Central memory CD8-positive, alpha-beta T cell (primary cell): ENCODE measurements around the gene TRIM32.

Experiments used
- ATAC-seq: fragments of 150-1000 bp; cut with Tn5 transposase; replicated peaks from 2 replicates; pipeline ENCODE4 v1.10.0; 2022; ENCODE audit warnings: mild to moderate bottlenecking, moderate FRiP score, moderate number of reproducible peaks; ENCODE audit not compliant: poor library complexity, severe bottlenecking; ENCODE audit errors: extremely low read depth
- DNase-seq, 2 donors: peaks; one replicate each; pipeline ENCODE4 v3.0.0; 2021; ENCODE audit warnings: low spot score in 2 of 2
- H3K27ac Mint-ChIP-seq: one replicate; pipeline ENCODE4 v1.8.0; 2022; ENCODE audit warnings: low read depth, mild to moderate bottlenecking, moderate library complexity, mixed read lengths
- H3K27me3 Mint-ChIP-seq: one replicate; pipeline ENCODE4 v1.8.0; 2022; ENCODE audit warnings: mixed read lengths
- H3K36me3 Mint-ChIP-seq: one replicate; pipeline ENCODE4 v1.8.0; 2022; ENCODE audit warnings: mild to moderate bottlenecking, moderate library complexity, mixed read lengths; ENCODE audit not compliant: insufficient read depth
- H3K4me1 Mint-ChIP-seq: one replicate; pipeline ENCODE4 v1.8.0; 2022; ENCODE audit warnings: mixed read lengths
- H3K4me3 Mint-ChIP-seq: one replicate; pipeline ENCODE4 v1.8.0; 2022; ENCODE audit warnings: mild to moderate bottlenecking, moderate library complexity, mixed read lengths
- H3K9me3 Mint-ChIP-seq: one replicate; pipeline ENCODE4 v1.8.0; 2022; ENCODE audit warnings: mixed read lengths

Gene TRIM32

GRCh38 chr9:116658265-116658664 is 28.8 kb upstream of the TRIM32 start:
- no peak for DNase-seq
- H3K27me3 Mint-ChIP-seq = no peaks in the 10 kb centered on the region
- peaks cover 2% of the 10 kb centered on the region for H3K36me3 Mint-ChIP-seq
- no peak overlapping the region for H3K4me3 Mint-ChIP-seq
- no peak overlapping the region for H3K27ac Mint-ChIP-seq
- no peak for ATAC-seq
- no peaks in the 10 kb centered on the region for H3K4me1 Mint-ChIP-seq
- H3K9me3 Mint-ChIP-seq = no peaks in the 10 kb centered on the region

- ATAC-seq = no peak
These were observed 25.8 kb upstream of the TRIM32 start for GRCh38 chr9:116661037-116661954.

GRCh38 chr9:116662646-116663310 is 24.3 kb upstream of the TRIM32 start:
- no peaks in the 10 kb centered on the region for H3K9me3 Mint-ChIP-seq

More at GRCh38 chr9:116661037-116661954, 25.8 kb upstream of the TRIM32 start:
- DNase-seq = no peak
- Mint-ChIP-seq H3K27me3 (no peaks in the 10 kb centered on the region), H3K36me3 (peaks cover 2% of the 10 kb centered on the region), H3K9me3 (no peaks in the 10 kb centered on the region), H3K4me1 (no peaks in the 10 kb centered on the region), H3K4me3 (no peak overlapping the region), H3K27ac (no peak overlapping the region)

GRCh38 chr9:116663581-116663980 is 23.5 kb upstream of the TRIM32 start:
- Mint-ChIP-seq H3K27ac (no peak overlapping the region), H3K36me3 (no peaks in the 10 kb centered on the region), H3K9me3 (no peaks in the 10 kb centered on the region), H3K4me3 (no peak overlapping the region), H3K4me1 (no peaks in the 10 kb centered on the region), H3K27me3 (no peaks in the 10 kb centered on the region)
- no peak for DNase-seq
- ATAC-seq = no peak

More at GRCh38 chr9:116662646-116663310, 24.3 kb upstream of the TRIM32 start:
- ATAC-seq (no peak), DNase-seq (no peak)
- H3K27ac Mint-ChIP-seq = no peak overlapping the region
- H3K4me3 Mint-ChIP-seq = no peak overlapping the region
- H3K4me1 Mint-ChIP-seq = no peaks in the 10 kb centered on the region
- peaks cover 2% of the 10 kb centered on the region for H3K36me3 Mint-ChIP-seq
- no peaks in the 10 kb centered on the region for H3K27me3 Mint-ChIP-seq

GRCh38 chr9:116668970-116669695 is 18.0 kb upstream of the TRIM32 start:
- Mint-ChIP-seq H3K27me3 (no peaks in the 10 kb centered on the region), H3K4me3 (no peak overlapping the region), H3K27ac (no peak overlapping the region), H3K4me1 (no peaks in the 10 kb centered on the region), H3K9me3 (peaks cover 14% of the 10 kb centered on the region), H3K36me3 (no peaks in the 10 kb centered on the region)
- DNase-seq = no peak
- ATAC-seq = no peak

GRCh38 chr9:116671605-116672004 is 15.5 kb upstream of the TRIM32 start:
- no peak for DNase-seq
- ATAC-seq = no peak
- Mint-ChIP-seq H3K4me3 (no peak overlapping the region), H3K27ac (no peak overlapping the region), H3K4me1 (no peaks in the 10 kb centered on the region), H3K27me3 (no peaks in the 10 kb centered on the region), H3K9me3 (peaks cover 19% of the 10 kb centered on the region), H3K36me3 (no peaks in the 10 kb centered on the region)

- H3K36me3 Mint-ChIP-seq = no peaks in the 10 kb centered on the region
- H3K9me3 Mint-ChIP-seq = peaks cover 19% of the 10 kb centered on the region
- H3K27ac Mint-ChIP-seq = no peak overlapping the region
- no peaks in the 10 kb centered on the region for H3K4me1 Mint-ChIP-seq
- no peak overlapping the region for H3K4me3 Mint-ChIP-seq
- H3K27me3 Mint-ChIP-seq = no peaks in the 10 kb centered on the region
- no peak for DNase-seq
- ATAC-seq = no peak
These were observed 13.7 kb upstream of the TRIM32 start for GRCh38 chr9:116673375-116673774.

- Mint-ChIP-seq H3K9me3 (peaks cover 19% of the 10 kb centered on the region), H3K4me1 (no peaks in the 10 kb centered on the region), H3K4me3 (no peak overlapping the region), H3K27me3 (no peaks in the 10 kb centered on the region), H3K27ac (no peak overlapping the region), H3K36me3 (no peaks in the 10 kb centered on the region)
- DNase-seq = no peak
- ATAC-seq = no peak
These were observed 12.7 kb upstream of the TRIM32 start for GRCh38 chr9:116674210-116674980.

GRCh38 chr9:116683535-116683934 is 3.6 kb upstream of the TRIM32 start:
- no peak for DNase-seq
- no peaks in the 10 kb centered on the region for H3K27me3 Mint-ChIP-seq
- H3K4me1 Mint-ChIP-seq = peaks cover 24% of the 10 kb centered on the region
- ATAC-seq = no peak
- H3K9me3 Mint-ChIP-seq = no peaks in the 10 kb centered on the region
- H3K4me3 Mint-ChIP-seq = no peak overlapping the region
- H3K27ac Mint-ChIP-seq = no peak overlapping the region
- peaks cover 7% of the 10 kb centered on the region for H3K36me3 Mint-ChIP-seq

- Mint-ChIP-seq H3K9me3 (no peaks in the 10 kb centered on the region), H3K4me3 (no peak overlapping the region), H3K27ac (no peak overlapping the region), H3K36me3 (peaks cover 7% of the 10 kb centered on the region), H3K27me3 (no peaks in the 10 kb centered on the region), H3K4me1 (peaks cover 38% of the 10 kb centered on the region)
- DNase-seq = no peak
- no peak for ATAC-seq
These were observed 1.9 kb upstream of the TRIM32 start for GRCh38 chr9:116685166-116685565.

- peak overlapping the region; percentile 69 for H3K27ac Mint-ChIP-seq
- no peaks in the 10 kb centered on the region for H3K27me3 Mint-ChIP-seq
- DNase-seq (no peak), ATAC-seq (no peak)
- peaks cover 7% of the 10 kb centered on the region for H3K36me3 Mint-ChIP-seq
- no peaks in the 10 kb centered on the region for H3K9me3 Mint-ChIP-seq
- H3K4me1 Mint-ChIP-seq = peaks cover 46% of the 10 kb centered on the region
- peak overlapping the region; percentile 77 for H3K4me3 Mint-ChIP-seq
These were observed 970 bp upstream of the TRIM32 start for GRCh38 chr9:116686135-116686534.

GRCh38 chr9:116686693-116687073 is 422 bp upstream of the TRIM32 start:
- Mint-ChIP-seq H3K9me3 (no peaks in the 10 kb centered on the region), H3K4me3 (peak overlapping the region; percentile 77), H3K36me3 (peaks cover 7% of the 10 kb centered on the region), H3K27me3 (no peaks in the 10 kb centered on the region), H3K4me1 (peaks cover 52% of the 10 kb centered on the region), H3K27ac (peak overlapping the region; percentile 69)
- DNase-seq (no peak), ATAC-seq (peak; percentile 20)
